ENCODE data around the gene NKAIN2. TPM values are rescaled to one million over a fixed set of nuclear protein-coding genes. Genes with fewer than 3 reads are reported as not detected.

The NKAIN2 gene
- polyA plus RNA-seq, 1 of the 3 experiments (the other 2 are of a cell fraction) = not detected

DNA sequence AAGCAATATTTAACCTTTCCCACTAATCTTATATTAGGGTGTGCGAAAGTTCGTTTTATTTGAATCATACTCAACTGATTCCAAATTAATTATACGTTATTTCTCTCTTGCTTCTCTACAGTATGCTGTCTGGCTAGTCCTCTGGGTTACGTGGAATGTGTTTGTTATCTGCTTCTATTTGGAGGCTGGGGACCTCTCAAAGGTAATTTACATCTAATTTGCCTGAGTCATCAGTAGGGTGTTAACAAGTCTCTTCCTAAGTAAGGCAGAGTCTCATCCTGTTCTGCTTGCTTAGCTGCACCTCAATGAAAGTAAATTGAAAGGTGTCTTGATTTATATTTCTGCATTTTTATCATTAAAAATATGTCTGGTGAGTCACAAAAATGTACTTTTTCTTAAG is 551.5 kb downstream of the NKAIN2 start:
- Histone ChIP-seq H3K9ac (no peak overlapping the region), H3K9me3 (no peaks in the 10 kb centered on the region), H3K9me2 (no peaks in the 10 kb centered on the region), H3K79me2 (ENCODE audit: insufficient read depth) (no peaks in the 10 kb centered on the region), H3F3A (replicated peaks; ENCODE audit: insufficient read depth) (no peaks in the 10 kb centered on the region), H4K20me1 (ENCODE audit: insufficient read depth) (no peaks in the 10 kb centered on the region), H3K4me1 (ENCODE audit: control insufficient read depth in 1 of 2, insufficient read depth in 2 of 2, low read depth in 1 of 2, low read length in 1 of 2) (no peaks in the 10 kb centered on the region), H3K4me2 (no peak overlapping the region), H3K27me3 (ENCODE audit: insufficient read depth) (no peaks in the 10 kb centered on the region), H2AFZ (ENCODE audit: low read depth) (no peak overlapping the region), H3K27ac (ENCODE audit: low read depth in 2 of 2, low read length in 1 of 2) (no peak overlapping the region), H3K4me3 (ENCODE audit: low read depth in 2 of 2, low read length in 1 of 2) (no peak overlapping the region), H3K36me3 (replicated peaks in 1 of 2; ENCODE audit: control insufficient read depth in 1 of 2, insufficient read depth in 2 of 2, low read length in 1 of 2) (no peaks in the 10 kb centered on the region)
- 3% methylated on average over 4 of the region's 4 CpGs for WGBS (ENCODE audit: low lambda C conversion rate)
- ChIA-PET POLR2A (no interaction called here), CTCF (no interaction called here)
- TF ChIP-seq SMC3 (IDR thresholded peaks at IDR 0.05; ENCODE audit: low read depth, low read length) = no peak
- no peak for DNase-seq

- H3K27ac ChIP-seq (ENCODE audit: low read depth in 2 of 2, low read length in 1 of 2) = no peak overlapping the region
- no peaks in the 10 kb centered on the region for H3F3A ChIP-seq (replicated peaks; ENCODE audit: insufficient read depth)
- H3K79me2 ChIP-seq (ENCODE audit: insufficient read depth) = no peaks in the 10 kb centered on the region
- no peaks in the 10 kb centered on the region for H3K9me3 ChIP-seq
- no peaks in the 10 kb centered on the region for H3K36me3 ChIP-seq (replicated peaks in 1 of 2; ENCODE audit: control insufficient read depth in 1 of 2, insufficient read depth in 2 of 2, low read length in 1 of 2)
- CTCF ChIA-PET = no interaction called here
- DNase-seq = no peak
- no peaks in the 10 kb centered on the region for H4K20me1 ChIP-seq (ENCODE audit: insufficient read depth)
- no peak overlapping the region for H2AFZ ChIP-seq (ENCODE audit: low read depth)
- no peak overlapping the region for H3K4me3 ChIP-seq (ENCODE audit: low read depth in 2 of 2, low read length in 1 of 2)
- no peaks in the 10 kb centered on the region for H3K9me2 ChIP-seq
- no peak overlapping the region for H3K4me2 ChIP-seq
- H3K4me1 ChIP-seq (ENCODE audit: control insufficient read depth in 1 of 2, insufficient read depth in 2 of 2, low read depth in 1 of 2, low read length in 1 of 2) = no peaks in the 10 kb centered on the region
- 2% methylated on average over 5 of the region's 5 CpGs for WGBS (ENCODE audit: low lambda C conversion rate)
- POLR2A ChIA-PET = no interaction called here
- H3K27me3 ChIP-seq (ENCODE audit: insufficient read depth) = no peaks in the 10 kb centered on the region
- TF ChIP-seq SMC3 (IDR thresholded peaks at IDR 0.05; ENCODE audit: low read depth, low read length) = no peak
- no peak for TF ChIP-seq RXRA (IDR thresholded peaks at IDR 0.05; ENCODE audit: borderline replicate concordance, low read depth)
- TF ChIP-seq NRF1 (IDR thresholded peaks at IDR 0.05; ENCODE audit: low read depth, low read length) = no peak
- TF ChIP-seq USF2 (IDR thresholded peaks at IDR 0.05; ENCODE audit: borderline replicate concordance, low read depth, low read length) = no peak
- TF ChIP-seq TCF12 (IDR thresholded peaks at IDR 0.05) = no peak
- TF ChIP-seq EP300 (IDR thresholded peaks at IDR 0.05; ENCODE audit: borderline replicate concordance in 1 of 2, low read depth in 1 of 2, low read length in 1 of 2) = no peak
- TF ChIP-seq TEAD4 (IDR thresholded peaks at IDR 0.05; ENCODE audit: borderline replicate concordance, insufficient read depth) = no peak
- TF ChIP-seq, protein P1, sequence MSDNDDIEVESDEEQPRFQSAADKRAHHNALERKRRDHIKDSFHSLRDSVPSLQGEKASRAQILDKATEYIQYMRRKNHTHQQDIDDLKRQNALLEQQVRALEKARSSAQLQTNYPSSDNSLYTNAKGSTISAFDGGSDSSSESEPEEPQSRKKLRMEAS (IDR thresholded peaks at IDR 0.05; ENCODE audit: low read depth) = no peak
- no peak for TF ChIP-seq IRF3 (IDR thresholded peaks at IDR 0.05; ENCODE audit: low read depth, low read length)
- TF ChIP-seq FOSL2 (IDR thresholded peaks at IDR 0.05; ENCODE audit: borderline replicate concordance, low read depth) = no peak
- no peak for TF ChIP-seq CHD2 (IDR thresholded peaks at IDR 0.05; ENCODE audit: low read length, partially characterized antibody)
- TF ChIP-seq RAD21 (IDR thresholded peaks at IDR 0.05; ENCODE audit: low read length) = no peak
- no peak for TF ChIP-seq SIN3A (IDR thresholded peaks at IDR 0.05; ENCODE audit: borderline replicate concordance, low read depth, low read length)
- no peak for TF ChIP-seq GATA2 (CRISPR knock-in tag; IDR thresholded peaks at IDR 0.05)
- H3K9ac ChIP-seq = no peak overlapping the region
Measured at GRCh38 chr6:124356276-124356810, 552.7 kb downstream of the NKAIN2 start.

Data from SK-N-SH (cell line).